Measurements from ENCODE around the gene HS6ST3.
"Not testable (repeated sequence)": the region's sequence is repeated elsewhere in the genome, so short reads cannot be mapped to it uniquely, and the experiment has no call there.

Gene HS6ST3

GRCh38 chr13:96089749-96090239 lies at the start of gene HS6ST3:
HS6ST3 (plus strand) TSS chr13:96090107.
- peak; percentile 13 for DNase-seq (ENCODE audit: low spot score)

DNA sequence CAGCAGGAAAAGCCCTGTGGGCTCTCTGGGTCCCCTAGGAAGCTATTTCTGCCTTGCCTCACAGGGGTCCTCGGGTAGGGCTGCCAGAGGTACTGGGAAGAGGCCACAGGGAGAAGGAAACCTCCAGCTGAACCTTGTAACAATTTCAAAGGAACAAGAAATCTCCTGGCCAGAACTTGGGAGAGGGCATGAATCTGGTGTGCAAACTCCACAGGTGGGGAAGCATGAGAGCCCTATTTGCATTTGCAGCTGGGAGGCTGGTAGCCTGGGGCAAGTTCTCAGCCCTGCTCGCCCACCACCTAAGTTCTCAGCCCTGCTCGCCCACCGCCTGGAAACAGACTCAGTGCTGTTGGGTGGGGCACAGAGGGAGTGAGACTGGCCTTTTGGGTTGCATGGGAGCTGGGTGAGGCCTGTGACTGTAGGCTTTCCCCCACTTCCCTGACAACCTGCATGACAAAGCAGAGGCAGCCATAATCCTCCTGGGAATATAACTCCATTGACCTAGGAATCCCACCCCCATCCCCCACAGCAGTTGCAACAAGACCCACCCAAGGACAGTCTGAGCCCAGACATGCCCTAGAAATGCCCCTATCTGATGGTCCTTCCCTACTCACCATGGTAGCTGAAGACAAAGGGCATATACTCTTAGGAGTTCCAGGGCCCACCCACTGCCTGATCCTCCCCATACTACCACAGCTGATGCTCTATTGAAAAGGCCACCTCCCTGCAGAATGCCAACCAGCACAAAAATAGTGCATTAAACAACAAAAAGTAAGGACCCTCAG lies 48.4 kb upstream of the HS6ST3 start:
- DNase-seq (ENCODE audit: low spot score): no peak

DNA sequence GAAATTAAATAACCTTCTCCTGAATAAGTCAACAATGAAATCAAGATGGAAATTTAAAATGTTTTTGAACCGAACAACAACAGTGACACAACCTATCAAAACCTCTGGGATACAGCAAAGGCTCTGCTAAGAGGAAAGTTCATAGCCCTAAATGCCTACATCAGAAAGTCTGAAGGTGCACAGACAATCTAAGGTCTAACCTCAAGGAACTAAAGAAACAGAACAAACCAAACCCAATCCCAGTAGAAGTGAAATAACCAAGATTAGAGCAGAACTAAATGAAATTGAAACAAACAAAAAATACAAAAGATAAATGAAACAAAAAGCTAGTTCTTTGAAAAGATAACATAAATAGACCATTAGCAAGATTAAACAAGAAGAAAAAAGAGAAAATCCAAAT lies 45.7 kb upstream of the HS6ST3 start:
- no peak for DNase-seq (ENCODE audit: low spot score)

DNA sequence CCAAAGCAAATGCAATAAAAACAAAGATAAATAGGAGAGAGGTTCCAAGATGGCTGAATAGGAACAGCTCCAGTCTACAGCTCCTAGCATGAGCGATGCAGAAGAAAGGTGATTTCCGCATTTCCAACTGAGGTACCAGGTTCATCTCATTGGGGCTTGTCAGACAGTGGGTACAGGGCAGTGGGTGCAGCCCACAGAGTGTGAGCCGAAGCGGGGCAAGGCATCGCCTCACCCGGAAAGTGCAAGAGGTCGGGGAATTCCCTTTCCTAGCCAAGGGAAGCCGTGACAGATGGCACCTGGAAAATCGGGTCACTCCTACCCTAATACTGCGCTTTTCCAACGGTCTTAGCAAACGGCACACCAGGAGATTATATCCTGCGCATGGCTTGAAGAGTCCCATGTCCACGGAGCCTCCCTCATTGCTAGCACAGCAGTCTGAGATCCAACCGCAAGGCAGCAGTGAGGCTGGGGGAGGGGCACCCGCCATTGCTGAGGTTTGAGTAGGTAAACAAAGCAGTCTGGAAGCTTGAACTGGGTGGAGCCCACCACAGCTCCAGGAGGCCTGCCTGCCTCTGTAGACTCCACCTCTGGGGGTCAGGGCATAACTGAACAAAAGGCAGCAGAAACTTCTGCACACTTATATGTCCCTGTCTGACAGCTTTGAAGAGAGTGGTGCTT lies 43.3 kb upstream of the HS6ST3 start:
- DNase-seq (ENCODE audit: low spot score): not testable (repeated sequence)

- not testable (repeated sequence) for DNase-seq (ENCODE audit: low spot score)
Measured at GRCh38 chr13:96050955-96051354, 39.0 kb upstream of the HS6ST3 start.

- not testable (repeated sequence) for DNase-seq (ENCODE audit: low spot score)
Measured at GRCh38 chr13:96051491-96051890, 38.4 kb upstream of the HS6ST3 start.

DNA sequence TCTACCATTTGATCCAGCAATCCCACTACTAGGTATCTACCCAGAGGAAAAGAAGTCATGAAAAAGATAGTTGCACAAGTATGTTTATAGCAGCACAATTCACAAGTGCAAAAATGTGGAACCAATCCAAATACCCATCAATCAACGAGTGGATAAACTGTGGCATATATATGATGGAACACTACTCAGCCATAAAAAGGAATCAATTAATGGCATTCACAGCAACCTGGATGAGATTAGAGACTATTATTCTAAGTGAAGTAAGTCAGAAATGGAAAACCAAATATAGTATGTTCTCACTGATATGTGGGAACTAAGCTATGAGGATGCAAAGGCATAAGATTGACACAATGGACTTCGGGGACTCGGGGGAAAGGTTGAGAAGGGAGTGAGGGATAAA lies 38.0 kb upstream of the HS6ST3 start:
- DNase-seq (ENCODE audit: low spot score): not testable (repeated sequence)

GRCh38 chr13:96052656-96053002 lies 37.3 kb upstream of the HS6ST3 start:
- peak; percentile 56 for DNase-seq (ENCODE audit: low spot score)

- DNase-seq (ENCODE audit: low spot score): peak; percentile 100
Measured at GRCh38 chr13:96053003-96053703, 36.8 kb upstream of the HS6ST3 start, which contains the start of gene UGGT2. UGGT2 (minus strand) TSS chr13:96053401; CDS start chr13:96053312, 89 bp downstream.

DNA sequence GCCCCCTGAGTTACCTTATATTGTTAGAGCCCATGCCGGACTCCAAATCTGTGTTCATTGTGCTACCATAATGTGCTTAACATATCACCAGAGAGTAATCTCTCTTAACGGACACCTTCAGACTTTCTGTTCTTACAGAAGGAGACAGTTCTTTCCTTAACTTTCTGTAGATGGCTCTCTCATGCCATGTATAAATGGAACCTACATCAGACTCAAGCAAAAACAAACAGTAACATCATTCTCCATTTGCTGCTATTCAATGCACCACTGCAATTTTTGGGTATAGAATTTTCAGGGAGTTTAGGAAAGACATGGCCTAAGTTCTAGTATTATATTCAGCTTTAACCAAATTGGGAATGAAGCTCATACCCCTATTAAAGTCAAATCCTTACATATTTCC lies 24.1 kb upstream of the HS6ST3 start:
- DNase-seq (ENCODE audit: low spot score): no peak

DNA sequence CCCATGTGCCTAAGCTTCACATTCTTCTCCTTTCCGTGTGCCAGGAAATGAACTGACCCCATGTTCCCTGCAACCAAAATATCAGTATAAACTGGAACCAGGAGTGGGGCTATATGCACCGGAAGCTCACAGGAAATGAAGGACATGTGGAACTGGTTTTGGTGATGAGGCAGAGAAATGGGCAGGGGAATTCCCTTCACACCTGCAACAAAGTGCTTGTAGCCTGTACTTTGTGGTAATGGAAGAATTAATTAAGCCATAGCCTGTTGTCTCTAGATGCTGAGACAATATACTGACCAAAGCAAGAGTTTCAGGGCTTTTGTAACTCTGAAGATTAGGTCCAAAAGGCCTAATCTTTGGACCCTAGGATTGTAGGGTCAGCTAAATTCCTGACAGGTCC lies 21.2 kb upstream of the HS6ST3 start:
- DNase-seq (ENCODE audit: low spot score): no peak

- no peak for DNase-seq (ENCODE audit: low spot score)
Measured at GRCh38 chr13:96071504-96071903, 18.4 kb upstream of the HS6ST3 start.

DNA sequence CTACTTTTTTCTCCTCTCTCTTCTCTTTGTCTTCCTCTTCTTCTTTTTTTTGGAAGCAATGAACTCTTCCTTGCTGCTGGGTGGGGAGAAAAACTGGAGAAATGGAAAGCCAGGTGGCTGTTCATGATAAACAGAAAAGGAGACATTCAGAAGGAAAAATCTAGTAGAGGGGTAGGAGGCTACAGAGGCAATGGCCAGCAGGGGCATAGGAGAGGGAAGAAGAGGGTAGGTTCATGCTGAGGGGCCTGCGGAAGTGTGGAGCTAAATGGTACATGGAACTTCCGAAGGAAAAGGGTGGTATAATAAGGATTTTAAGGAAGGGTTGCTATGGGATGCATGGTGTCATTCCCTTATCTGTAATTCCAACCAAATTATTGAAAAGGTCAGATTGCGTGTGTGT lies 17.5 kb upstream of the HS6ST3 start:
- DNase-seq (ENCODE audit: low spot score): no peak

DNA sequence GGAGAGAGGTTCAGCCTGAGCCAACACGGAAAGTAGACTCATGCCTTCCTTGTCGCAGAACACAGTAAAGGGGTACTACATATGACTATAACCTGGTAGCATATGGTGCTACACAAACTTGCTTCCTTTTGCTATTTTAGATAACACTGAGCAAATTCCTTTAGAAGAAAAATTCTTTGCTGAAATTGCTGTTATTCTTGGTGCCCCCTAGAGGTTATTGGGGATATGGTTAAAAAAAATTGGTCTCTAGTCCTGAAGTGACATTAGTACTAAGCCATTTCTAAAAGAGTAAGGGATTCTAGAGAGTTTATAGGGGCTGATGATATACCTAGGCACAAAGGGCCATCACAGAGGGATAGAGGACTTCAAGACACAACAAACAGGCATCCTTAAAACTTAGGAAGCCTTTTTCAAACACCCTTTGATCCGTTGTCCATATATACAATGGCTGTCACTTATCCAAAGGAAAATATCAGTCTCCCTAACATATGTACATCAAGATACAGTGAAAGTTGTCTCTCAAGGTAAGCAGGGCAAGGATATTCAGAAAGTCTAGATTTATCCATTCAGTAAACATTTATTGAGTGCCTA lies 13.9 kb upstream of the HS6ST3 start:
- DNase-seq (ENCODE audit: low spot score): peak; percentile 45

DNA sequence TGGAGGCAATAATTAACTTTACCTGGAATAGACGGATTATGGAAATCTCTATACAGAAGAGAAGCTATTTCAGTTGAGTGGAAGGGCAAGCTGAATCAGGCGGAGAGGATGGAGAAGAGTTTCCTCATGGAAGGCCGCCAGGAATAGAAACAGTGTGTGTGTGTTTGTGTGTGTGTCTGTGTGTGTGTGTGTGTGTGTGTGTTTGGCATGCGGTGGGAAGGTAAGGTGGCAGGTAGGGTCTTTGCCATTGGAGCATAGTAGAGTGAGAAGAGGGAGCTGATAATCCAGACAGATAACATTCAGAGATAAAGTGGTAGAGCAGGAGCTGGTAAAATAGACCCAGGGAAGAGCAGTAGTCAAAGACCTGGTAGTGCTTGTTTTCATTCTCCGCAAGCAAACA lies 9.2 kb upstream of the HS6ST3 start:
- DNase-seq (ENCODE audit: low spot score): no peak

DNA sequence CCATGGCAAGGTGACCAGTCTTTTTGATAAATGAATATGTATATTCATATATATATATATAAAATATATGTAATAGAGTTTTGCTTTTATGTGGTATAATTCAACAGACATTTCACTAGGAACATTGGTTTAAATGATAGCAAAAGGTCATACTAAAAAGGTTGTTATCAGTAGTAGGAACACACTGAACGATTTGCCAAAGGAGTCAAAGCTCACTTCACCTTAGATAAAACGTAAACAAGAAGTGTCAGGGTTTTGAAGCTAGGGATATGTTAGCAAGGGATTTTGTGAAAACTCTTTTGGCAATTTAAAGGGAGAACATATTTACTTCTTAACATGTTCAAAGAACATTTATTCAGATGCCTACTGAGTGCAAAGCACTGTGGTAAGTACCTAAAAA lies 8.0 kb upstream of the HS6ST3 start:
- no peak for DNase-seq (ENCODE audit: low spot score)

- no peak for DNase-seq (ENCODE audit: low spot score)
Measured at GRCh38 chr13:96082640-96083039, 7.3 kb upstream of the HS6ST3 start.

DNA sequence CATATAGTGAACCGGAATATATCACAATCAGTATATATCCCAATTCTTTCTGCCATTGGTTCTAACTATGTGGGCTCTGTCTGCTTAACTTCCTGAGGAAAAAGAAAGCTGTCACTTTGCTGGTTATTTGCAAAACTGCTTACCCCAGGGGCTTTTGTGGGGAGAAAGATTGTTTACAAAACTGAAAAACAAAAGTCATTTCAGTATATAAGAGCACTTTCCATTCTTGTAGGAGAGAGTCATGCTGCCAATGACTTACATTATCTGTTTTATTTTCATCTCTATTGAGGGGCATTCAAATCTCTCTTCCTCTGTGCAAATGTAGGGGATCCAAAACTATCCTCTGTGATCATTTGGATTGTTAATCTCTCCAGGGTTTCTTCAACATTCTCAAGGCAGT lies 3.2 kb upstream of the HS6ST3 start:
- no peak for DNase-seq (ENCODE audit: low spot score)

- no peak for DNase-seq (ENCODE audit: low spot score)
Measured at GRCh38 chr13:96089139-96089538, 768 bp upstream of the HS6ST3 start.

- DNase-seq (ENCODE audit: low spot score): peak; percentile 18
Measured at GRCh38 chr13:96090240-96091101, 564 bp downstream of the HS6ST3 start.

Measured in AG08395 (cell line).